ENCODE data around the gene PRC1.

DNA sequence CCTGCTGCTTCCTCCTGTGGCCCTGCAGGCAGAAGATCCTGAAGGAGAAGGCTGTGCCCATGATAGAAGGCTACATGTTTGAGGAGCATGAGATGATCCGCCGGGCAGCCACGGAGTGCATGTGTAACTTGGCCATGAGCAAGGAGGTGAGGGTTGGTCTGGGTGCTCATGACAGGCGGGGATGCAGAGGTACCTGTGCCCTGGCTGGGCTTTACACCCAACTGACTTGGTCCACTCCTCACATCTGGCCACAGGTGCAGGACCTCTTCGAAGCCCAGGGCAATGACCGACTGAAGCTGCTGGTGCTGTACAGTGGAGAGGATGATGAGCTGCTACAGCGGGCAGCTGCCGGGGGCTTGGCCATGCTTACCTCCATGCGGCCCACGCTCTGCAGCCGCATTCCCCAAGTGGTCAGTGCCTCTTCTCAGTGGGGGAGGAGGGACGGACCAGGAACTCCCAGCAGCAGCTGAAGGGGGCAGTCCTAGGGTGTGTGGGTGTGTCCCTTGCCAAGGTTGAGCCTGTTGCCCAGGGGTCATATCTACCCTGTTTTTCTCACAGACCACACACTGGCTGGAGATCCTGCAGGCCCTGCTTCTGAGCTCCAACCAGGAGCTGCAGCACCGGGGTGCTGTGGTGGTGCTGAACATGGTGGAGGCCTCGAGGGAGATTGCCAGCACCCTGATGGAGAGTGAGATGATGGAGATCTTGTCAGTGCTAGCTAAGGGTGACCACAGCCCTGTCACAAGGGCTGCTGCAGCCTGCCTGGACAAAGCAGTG lies 41.2 kb downstream of the PRC1 start:
- TF ChIP-seq CTCF (IDR thresholded peaks at IDR 0.05) (no peak), POLR2A (IDR thresholded peaks at IDR 0.05) (no peak)

Data from prostate gland (tissue), 2 donors.